Mesothelial cell of epicardium (in vitro differentiated cells): Measurements from ENCODE around the gene PUM1. TPM values are rescaled to one million over a fixed set of nuclear protein-coding genes. Genes with fewer than 3 reads are reported as not detected.

Experiments
- DNase-seq, 2 experiments: peaks; one replicate each; pipeline ENCODE4 v3.0.0; 2021; ENCODE audit warnings: low spot score in 2 of 2; ENCODE audit not compliant: unreplicated experiment in 2 of 2
- H3K27ac Mint-ChIP-seq: 2 replicates; pipeline ENCODE4 v1.8.0; 2021; ENCODE audit warnings: mixed read lengths
- H3K27me3 Mint-ChIP-seq: 2 replicates; pipeline ENCODE4 v1.8.0; 2021; ENCODE audit warnings: low read depth, mixed read lengths
- H3K36me3 Mint-ChIP-seq: 2 replicates; pipeline ENCODE4 v1.8.0; 2021; ENCODE audit warnings: mixed read lengths
- H3K4me1 Mint-ChIP-seq: 2 replicates; pipeline ENCODE4 v1.8.0; 2021; ENCODE audit warnings: mixed read lengths
- H3K4me3 Mint-ChIP-seq: 2 replicates; pipeline ENCODE4 v1.8.0; 2021; ENCODE audit warnings: mild to moderate bottlenecking, moderate library complexity, mixed read lengths
- H3K9me3 Mint-ChIP-seq: 2 replicates; pipeline ENCODE4 v1.8.0; 2021; ENCODE audit warnings: mixed read lengths
- CTCF ChIP-seq: fragments of 200-600 bp; sonication (generic); IDR thresholded peaks from one replicate; pipeline ENCODE4 v1.5.0; 2021; ENCODE audit warnings: antibody characterized with exemption; ENCODE audit not compliant: unreplicated experiment
- total RNA-seq: library from RNA; stranded (reverse); gene quantifications from 3 replicates; pipeline ENCODE4 v1.2.1, GENCODE V29; 2021

PUM1 gene
- total RNA-seq, 1 donor from 2014 or later: 250 TPM

DNA sequence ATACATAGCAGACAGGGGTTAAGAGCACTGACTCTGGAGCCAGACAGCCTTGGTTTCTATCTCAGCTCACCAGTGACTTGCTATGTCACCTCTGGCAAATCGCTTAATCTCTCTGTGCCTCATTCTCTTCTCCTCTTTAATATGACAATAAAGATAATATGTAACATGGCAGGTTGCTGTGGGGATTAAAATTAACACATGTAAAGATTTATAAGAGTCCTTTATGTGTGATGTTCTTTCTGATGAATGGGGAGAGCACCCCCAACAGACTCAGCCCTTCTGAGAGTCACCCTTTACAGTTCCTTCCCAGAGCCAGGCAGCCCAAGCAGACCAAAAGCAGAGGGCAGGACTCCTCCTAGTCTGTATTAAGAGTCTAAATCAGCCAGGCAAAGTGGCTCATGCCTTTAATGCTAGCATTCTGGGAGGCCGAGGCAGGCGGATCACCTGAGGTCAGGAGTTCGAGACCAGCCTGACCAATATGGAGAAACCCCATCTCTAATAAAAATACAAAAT, 80.5 kb downstream of the PUM1 start:
- Mint-ChIP-seq H3K27ac (peak overlapping the region; percentile 89), H3K27me3 (no peaks in the 10 kb centered on the region), H3K4me3 (no peak overlapping the region), H3K36me3 (peaks cover 18% of the 10 kb centered on the region), H3K9me3 (no peaks in the 10 kb centered on the region), H3K4me1 (peaks cover 67% of the 10 kb centered on the region)
- no peak for DNase-seq
- TF ChIP-seq CTCF: no peak

DNA sequence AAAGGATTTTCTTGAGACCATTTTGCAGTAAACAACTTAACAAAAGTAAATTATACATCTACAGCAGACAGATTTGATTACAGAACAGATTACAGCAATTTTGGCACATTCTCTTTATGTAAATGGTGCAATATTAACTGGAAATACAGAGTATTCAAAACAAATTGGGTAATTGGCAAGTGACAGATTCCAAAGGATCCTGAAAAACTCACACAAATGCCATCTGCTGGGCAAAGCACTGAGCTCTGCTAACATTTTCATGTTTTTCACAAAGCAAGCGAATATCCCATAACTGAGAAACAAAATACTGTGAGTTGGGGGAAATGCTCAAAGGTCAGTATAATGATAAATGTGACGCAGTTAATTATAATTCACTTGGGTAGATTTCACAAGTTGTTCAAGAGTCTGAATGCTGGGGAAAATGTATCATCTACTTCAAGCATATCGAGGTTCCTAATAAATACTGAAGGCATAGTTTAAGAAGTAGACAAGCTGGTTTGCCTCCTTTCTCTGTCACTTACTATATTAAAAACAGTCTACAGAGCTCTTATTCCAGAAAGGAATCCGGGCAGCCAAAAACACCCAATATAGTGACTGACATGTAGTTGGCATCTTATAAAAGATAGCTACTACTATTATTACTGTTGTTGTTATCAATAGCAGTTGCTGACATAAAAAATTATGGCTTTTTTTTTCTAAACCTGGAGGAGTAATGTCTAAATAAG, 81.2 kb downstream of the PUM1 start:
- Mint-ChIP-seq H3K9me3 (no peaks in the 10 kb centered on the region), H3K27ac (peak overlapping the region; percentile 89), H3K4me1 (peaks cover 63% of the 10 kb centered on the region), H3K27me3 (no peaks in the 10 kb centered on the region), H3K36me3 (peaks cover 23% of the 10 kb centered on the region), H3K4me3 (no peak overlapping the region)
- no peak for TF ChIP-seq CTCF
- DNase-seq: no peak

DNA sequence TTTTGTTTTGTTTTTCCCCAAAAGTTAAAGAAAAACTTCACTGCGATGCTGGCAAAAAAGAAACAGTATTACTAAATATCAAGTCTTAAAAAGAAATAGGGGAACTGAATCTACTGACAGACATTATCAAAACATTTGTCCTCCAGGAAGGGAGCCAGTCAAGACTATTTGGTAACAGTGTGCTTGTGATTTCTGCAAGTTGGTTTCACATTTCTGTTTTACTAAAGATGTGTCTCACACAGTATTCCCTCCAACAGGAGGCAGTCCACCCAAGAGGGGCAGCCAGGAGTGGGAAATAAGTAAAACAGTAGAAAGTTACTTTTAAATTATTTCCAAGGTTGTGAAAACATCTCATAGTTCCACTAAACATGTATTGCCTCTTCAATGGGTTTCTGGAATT, 82.6 kb downstream of the PUM1 start:
- TF ChIP-seq CTCF: no peak
- H3K27ac Mint-ChIP-seq: peak overlapping the region; percentile 66
- no peak overlapping the region for H3K4me3 Mint-ChIP-seq
- H3K27me3 Mint-ChIP-seq: no peaks in the 10 kb centered on the region
- H3K4me1 Mint-ChIP-seq: peaks cover 51% of the 10 kb centered on the region
- no peaks in the 10 kb centered on the region for H3K9me3 Mint-ChIP-seq
- peaks cover 32% of the 10 kb centered on the region for H3K36me3 Mint-ChIP-seq
- no peak for DNase-seq

- H3K36me3 Mint-ChIP-seq: peaks cover 37% of the 10 kb centered on the region
- H3K27me3 Mint-ChIP-seq: no peaks in the 10 kb centered on the region
- no peaks in the 10 kb centered on the region for H3K9me3 Mint-ChIP-seq
- no peak for DNase-seq
- TF ChIP-seq CTCF: no peak
- H3K27ac Mint-ChIP-seq: peak overlapping the region; percentile 66
- peaks cover 51% of the 10 kb centered on the region for H3K4me1 Mint-ChIP-seq
- no peak overlapping the region for H3K4me3 Mint-ChIP-seq
Measured at GRCh38 chr1:30982431-30982830, 83.1 kb downstream of the PUM1 start.

- no peaks in the 10 kb centered on the region for H3K27me3 Mint-ChIP-seq
- no peak overlapping the region for H3K4me3 Mint-ChIP-seq
- no peak for DNase-seq
- H3K9me3 Mint-ChIP-seq: no peaks in the 10 kb centered on the region
- H3K4me1 Mint-ChIP-seq: peaks cover 54% of the 10 kb centered on the region
- no peak for TF ChIP-seq CTCF
- peaks cover 44% of the 10 kb centered on the region for H3K36me3 Mint-ChIP-seq
- no peak overlapping the region for H3K27ac Mint-ChIP-seq
Measured at GRCh38 chr1:30981172-30981571, 84.3 kb downstream of the PUM1 start.
